Osteoblast (primary cell): Measurements from ENCODE around the gene MKNK1. TPM values are rescaled to one million over a fixed set of nuclear protein-coding genes. Genes with fewer than 3 reads are reported as not detected.

Source experiments
- DNase-seq: peaks from one replicate; pipeline ENCODE4 v3.0.0; 2011; ENCODE audit warnings: low spot score, mixed read lengths; ENCODE audit not compliant: insufficient read length; ENCODE audit errors: missing footprints
- H2AFZ ChIP-seq: 2 replicates; pipeline ENCODE4 v1.6.0; 2011; ENCODE audit warnings: mild to moderate bottlenecking, low read length
- H3K27ac ChIP-seq: 2 replicates; pipeline ENCODE4 v1.5.1; 2011; ENCODE audit warnings: mild to moderate bottlenecking, low read depth, low read length, moderate library complexity
- H3K27me3 ChIP-seq: 2 replicates; pipeline ENCODE4 v1.6.0; 2012; ENCODE audit warnings: mild to moderate bottlenecking, control low read depth, inconsistent platforms, low read length, moderate library complexity; ENCODE audit not compliant: insufficient read depth
- H3K36me3 ChIP-seq: 2 replicates; pipeline ENCODE4 v1.5.1; 2011; ENCODE audit warnings: mild to moderate bottlenecking, low read length, control low read depth, moderate library complexity; ENCODE audit not compliant: insufficient read depth
- H3K4me1 ChIP-seq: 2 replicates; pipeline ENCODE4 v1.5.1; 2011; ENCODE audit warnings: mild to moderate bottlenecking, low read length, control low read depth, moderate library complexity; ENCODE audit not compliant: insufficient read depth
- H3K4me2 ChIP-seq: 2 replicates; pipeline ENCODE4 v1.6.0; 2011; ENCODE audit warnings: mild to moderate bottlenecking, low read length; ENCODE audit not compliant: insufficient read depth
- H3K4me3 ChIP-seq: fragments of 200-600 bp; sonication (generic); 3 replicates; pipeline ENCODE4 v1.5.1; 2012; ENCODE audit warnings: mild to moderate bottlenecking, low read length, inconsistent platforms; ENCODE audit not compliant: insufficient read depth
- H3K79me2 ChIP-seq: 2 replicates; pipeline ENCODE4 v1.6.0; 2012; ENCODE audit warnings: mild to moderate bottlenecking, low read length, control low read depth, inconsistent platforms; ENCODE audit not compliant: insufficient read depth
- H3K9me3 ChIP-seq: 2 replicates; pipeline ENCODE4 v1.5.1; 2011; ENCODE audit warnings: low read depth, low read length, control low read depth
- H4K20me1 ChIP-seq: 2 replicates; pipeline ENCODE4 v1.6.0; 2012; ENCODE audit warnings: mild to moderate bottlenecking, low read length, control low read depth; ENCODE audit not compliant: insufficient read depth
- total RNA-seq: library from RNA; depleted of rRNA; stranded (reverse); fragments of >200 nt; gene quantifications from 2 replicates; pipeline ENCODE4 v1.2.3, GENCODE V29; 2012
- TF ChIP-seq, protein P1 (sequence below): IDR thresholded peaks from 2 replicates; pipeline ENCODE4 v1.5.1; 2011; ENCODE audit warnings: mild to moderate bottlenecking, low read depth, low read length, moderate library complexity; ENCODE audit errors: extremely low read depth

Gene MKNK1
- total RNA-seq, 1 donor, result 31.8 TPM

GRCh38 chr1:46549697-46550681, 54.1 kb downstream of the MKNK1 start:
- Histone ChIP-seq H3K9me3 (no peaks in the 10 kb centered on the region), H3K36me3 (no peaks in the 10 kb centered on the region), H3K27ac (no peak overlapping the region), H3K4me3 (no peak overlapping the region), H4K20me1 (no peaks in the 10 kb centered on the region), H3K79me2 (no peaks in the 10 kb centered on the region), H3K27me3 (peaks cover 28% of the 10 kb centered on the region), H3K4me1 (peaks cover 2% of the 10 kb centered on the region), H3K4me2 (no peak overlapping the region), H2AFZ (no peak overlapping the region)
- TF ChIP-seq, protein P1, sequence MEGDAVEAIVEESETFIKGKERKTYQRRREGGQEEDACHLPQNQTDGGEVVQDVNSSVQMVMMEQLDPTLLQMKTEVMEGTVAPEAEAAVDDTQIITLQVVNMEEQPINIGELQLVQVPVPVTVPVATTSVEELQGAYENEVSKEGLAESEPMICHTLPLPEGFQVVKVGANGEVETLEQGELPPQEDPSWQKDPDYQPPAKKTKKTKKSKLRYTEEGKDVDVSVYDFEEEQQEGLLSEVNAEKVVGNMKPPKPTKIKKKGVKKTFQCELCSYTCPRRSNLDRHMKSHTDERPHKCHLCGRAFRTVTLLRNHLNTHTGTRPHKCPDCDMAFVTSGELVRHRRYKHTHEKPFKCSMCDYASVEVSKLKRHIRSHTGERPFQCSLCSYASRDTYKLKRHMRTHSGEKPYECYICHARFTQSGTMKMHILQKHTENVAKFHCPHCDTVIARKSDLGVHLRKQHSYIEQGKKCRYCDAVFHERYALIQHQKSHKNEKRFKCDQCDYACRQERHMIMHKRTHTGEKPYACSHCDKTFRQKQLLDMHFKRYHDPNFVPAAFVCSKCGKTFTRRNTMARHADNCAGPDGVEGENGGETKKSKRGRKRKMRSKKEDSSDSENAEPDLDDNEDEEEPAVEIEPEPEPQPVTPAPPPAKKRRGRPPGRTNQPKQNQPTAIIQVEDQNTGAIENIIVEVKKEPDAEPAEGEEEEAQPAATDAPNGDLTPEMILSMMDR, result no peak
- DNase-seq, result peak; percentile 92

GRCh38 chr1:46547481-46548383, 56.3 kb downstream of the MKNK1 start:
- TF ChIP-seq, protein P1, result peak; percentile 64
- H3K36me3 ChIP-seq, result no peaks in the 10 kb centered on the region
- H3K4me3 ChIP-seq, result peak overlapping the region; percentile 38
- H2AFZ ChIP-seq, result peak overlapping the region; percentile 74
- H3K27me3 ChIP-seq, result peaks cover 48% of the 10 kb centered on the region
- H3K4me1 ChIP-seq, result peaks cover 2% of the 10 kb centered on the region
- H3K4me2 ChIP-seq, result peak overlapping the region; percentile 69
- DNase-seq, result peak; percentile 94
- H3K27ac ChIP-seq, result no peak overlapping the region
- no peaks in the 10 kb centered on the region for H3K9me3 ChIP-seq
- no peaks in the 10 kb centered on the region for H4K20me1 ChIP-seq
- no peaks in the 10 kb centered on the region for H3K79me2 ChIP-seq

DNA sequence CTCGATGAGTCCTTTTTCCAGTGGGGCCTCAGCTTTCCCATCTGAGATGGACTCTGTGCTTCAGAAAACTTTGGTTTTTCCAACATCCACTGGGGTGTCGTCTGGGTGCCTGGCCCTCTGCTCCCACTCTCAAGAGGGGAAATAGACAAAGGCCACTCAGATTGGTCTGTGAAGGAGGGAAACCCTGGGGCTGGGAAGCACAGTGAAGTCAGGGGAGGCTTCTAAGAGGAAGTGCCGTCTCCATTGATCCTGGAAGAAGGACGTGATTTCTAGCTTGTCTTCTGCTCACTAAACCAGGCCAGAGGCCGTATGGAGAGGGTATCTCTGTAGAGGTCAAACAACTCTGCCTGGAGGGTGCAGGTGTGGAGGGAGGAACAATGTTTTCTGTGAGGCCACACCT, 57.9 kb downstream of the MKNK1 start:
- H3K4me1 ChIP-seq, result peaks cover 2% of the 10 kb centered on the region
- no peaks in the 10 kb centered on the region for H3K36me3 ChIP-seq
- no peak overlapping the region for H3K4me2 ChIP-seq
- DNase-seq, result no peak
- no peak overlapping the region for H2AFZ ChIP-seq
- TF ChIP-seq, protein P1, result no peak
- peaks cover 52% of the 10 kb centered on the region for H3K27me3 ChIP-seq
- H3K9me3 ChIP-seq, result no peaks in the 10 kb centered on the region
- H3K4me3 ChIP-seq, result no peak overlapping the region
- no peaks in the 10 kb centered on the region for H4K20me1 ChIP-seq
- H3K79me2 ChIP-seq, result no peaks in the 10 kb centered on the region
- H3K27ac ChIP-seq, result no peak overlapping the region
